Panc1 (cell line): Measurements from ENCODE around the gene IQSEC1. TPM values are rescaled to one million over a fixed set of nuclear protein-coding genes. Genes with fewer than 3 reads are reported as not detected.

ENCODE experiments used
- ATAC-seq: fragments of 200-7000 bp; cut with Tn5 transposase; 2 replicates; pipeline ENCODE4 v1.9.1; 2020; ENCODE audit warnings: mild to moderate bottlenecking, moderate library complexity
- BruUV-seq: library from RNA; stranded (reverse); fragments of 400-500 nt; replicated peaks from 2 replicates; lab custom pipeline; 2021; lab: Mats Ljungman, UMichigan
- CTCF ChIA-PET: fragments of 300-600 bp; sonication (Branson Sonifier 250); formaldehyde crosslinking; loops from one replicate; lab custom pipeline; 2022; ENCODE audit warnings: antibody characterized with exemption; lab: Charles Lee
- POLR2A ChIA-PET: fragments of 300-600 bp; sonication (Branson Sonifier 250); formaldehyde crosslinking; loops from one replicate; lab custom pipeline; 2022; ENCODE audit warnings: antibody characterized with exemption; lab: Charles Lee
- DNase-seq: peaks from one replicate; pipeline ENCODE4 v3.0.0-alpha.2; 2010; ENCODE audit warnings: low read depth, low spot score
- H3K27ac ChIP-seq: 2 replicates; pipeline ENCODE4 v1.5.1; 2011; ENCODE audit warnings: mild to moderate bottlenecking, low read length, inconsistent platforms
- H3K27me3 ChIP-seq: fragments of 200-500 bp; sonication (Bioruptor generic); 2 replicates; pipeline ENCODE4 v1.6.0; 2014; ENCODE audit warnings: low read length, inconsistent platforms; ENCODE audit not compliant: control insufficient read depth, insufficient read depth
- H3K36me3 ChIP-seq: fragments of 200-500 bp; sonication (Bioruptor generic); 2 replicates; pipeline ENCODE4 v1.5.1; 2014; ENCODE audit warnings: inconsistent platforms, mild to moderate bottlenecking, low read length, moderate library complexity; ENCODE audit not compliant: control insufficient read depth, insufficient read depth
- H3K4me1 ChIP-seq: 2 replicates; pipeline ENCODE4 v1.5.1; 2011; ENCODE audit warnings: inconsistent platforms, mild to moderate bottlenecking, low read length, moderate library complexity; ENCODE audit not compliant: control insufficient read depth, insufficient read depth
- H3K4me3 ChIP-seq, 2 experiments: 2 replicates each; pipeline ENCODE4 v1.5.1; 2011 to 2012; ENCODE audit warnings: low read depth in 2 of 2, low read length in 2 of 2, mild to moderate bottlenecking in 2 of 2, inconsistent platforms in 1 of 2, moderate library complexity in 1 of 2
- H3K9me3 ChIP-seq: fragments of 200-500 bp; sonication (Bioruptor generic); 2 replicates; pipeline ENCODE4 v1.5.1; 2014; ENCODE audit warnings: low read depth, mild to moderate bottlenecking, inconsistent platforms, low read length, moderate library complexity; ENCODE audit not compliant: control insufficient read depth, insufficient read depth
- POLR2AphosphoS5 ChIP-seq: IDR thresholded peaks from 2 replicates; pipeline ENCODE4 v1.6.1; 2012; ENCODE audit warnings: mild to moderate bottlenecking, low read depth, low read length, moderate library complexity
- REST ChIP-seq, 2 experiments: IDR thresholded peaks; 2 replicates each; pipeline ENCODE4 v1.6.1; 2011 to 2012; ENCODE audit warnings: low read depth in 2 of 2, control low read depth in 1 of 2, low read length in 1 of 2, mild to moderate bottlenecking in 1 of 2, moderate library complexity in 1 of 2; ENCODE audit not compliant: insufficient read depth in 1 of 2
- SIN3A ChIP-seq: IDR thresholded peaks from 2 replicates; pipeline ENCODE4 v1.6.1; 2012; ENCODE audit warnings: low read depth, mild to moderate bottlenecking, low read length, moderate library complexity, borderline replicate concordance; ENCODE audit not compliant: insufficient read depth
- TCF7L2 ChIP-seq: IDR thresholded peaks from 2 replicates; pipeline ENCODE4 v1.6.1; 2011; ENCODE audit warnings: mild to moderate bottlenecking, low read depth, low read length, inconsistent platforms
- in situ Hi-C: cut with HindIII; loops from 2 replicates; pipeline ENCODE4 v1.10.0; 2016; ENCODE audit warnings: low sequenced_read_pairs, low pct_unique_long_range_greater_than_20kb
- intact Hi-C: fragments of 100-400 bp; cut with micrococcal nuclease; formaldehyde crosslinking; loops from one replicate; pipeline ENCODE4 v1.10.0; 2022; ENCODE audit not compliant: unreplicated experiment
- total RNA-seq: library from RNA; stranded (reverse); gene quantifications from one replicate; pipeline ENCODE4 v1.2.1, GENCODE V29; 2021; ENCODE audit not compliant: unreplicated experiment
- TF ChIP-seq, protein P1 (sequence below): fragments of 450-650 bp; IDR thresholded peaks from 2 replicates; pipeline ENCODE4 v1.5.1; 2017; ENCODE audit warnings: mild to moderate bottlenecking

The IQSEC1 gene
- total RNA-seq, 1 experiment from 2014 or later, result 28.4 TPM

GRCh38 chr3:13121553-13122001 lies 48.3 kb upstream of the IQSEC1 start:
- Histone ChIP-seq H3K9me3 (no peaks in the 10 kb centered on the region), H3K27me3 (no peaks in the 10 kb centered on the region), H3K27ac (no peak overlapping the region), H3K4me3 (no peak overlapping the region), H3K4me1 (no peaks in the 10 kb centered on the region), H3K36me3 (no peaks in the 10 kb centered on the region)
- ChIA-PET POLR2A (no interaction called here), CTCF (no interaction called here)
- ATAC-seq, result no peak
- TF ChIP-seq POLR2AphosphoS5, result no peak
- no peak for TF ChIP-seq TCF7L2
- peak; percentile 73 to 85 for TF ChIP-seq REST (IDR thresholded peaks at IDR 0.05; ENCODE audit: insufficient read depth in 1 of 2, low read depth in 2 of 2, low read length in 1 of 2)
- no TSS peak for BruUV-seq
- intact Hi-C loops (no loop called here), in situ Hi-C loops (no loop called here)
- DNase-seq, result no peak

- DNase-seq, result no peak
- BruUV-seq, result no TSS peak
- no peaks in the 10 kb centered on the region for H3K9me3 ChIP-seq
- ChIA-PET POLR2A (no interaction called here), CTCF (no interaction called here)
- no peak for ATAC-seq
- intact Hi-C loops, result no loop called here
- in situ Hi-C loops, result no loop called here
- H3K27me3 ChIP-seq, result no peaks in the 10 kb centered on the region
- no peak overlapping the region for H3K4me3 ChIP-seq
- TF ChIP-seq TCF7L2 (no peak), REST (IDR thresholded peaks at IDR 0.05; ENCODE audit: insufficient read depth in 1 of 2, low read depth in 2 of 2, low read length in 1 of 2) (no peak), SIN3A (no peak), POLR2AphosphoS5 (no peak)
- TF ChIP-seq, protein P1, sequence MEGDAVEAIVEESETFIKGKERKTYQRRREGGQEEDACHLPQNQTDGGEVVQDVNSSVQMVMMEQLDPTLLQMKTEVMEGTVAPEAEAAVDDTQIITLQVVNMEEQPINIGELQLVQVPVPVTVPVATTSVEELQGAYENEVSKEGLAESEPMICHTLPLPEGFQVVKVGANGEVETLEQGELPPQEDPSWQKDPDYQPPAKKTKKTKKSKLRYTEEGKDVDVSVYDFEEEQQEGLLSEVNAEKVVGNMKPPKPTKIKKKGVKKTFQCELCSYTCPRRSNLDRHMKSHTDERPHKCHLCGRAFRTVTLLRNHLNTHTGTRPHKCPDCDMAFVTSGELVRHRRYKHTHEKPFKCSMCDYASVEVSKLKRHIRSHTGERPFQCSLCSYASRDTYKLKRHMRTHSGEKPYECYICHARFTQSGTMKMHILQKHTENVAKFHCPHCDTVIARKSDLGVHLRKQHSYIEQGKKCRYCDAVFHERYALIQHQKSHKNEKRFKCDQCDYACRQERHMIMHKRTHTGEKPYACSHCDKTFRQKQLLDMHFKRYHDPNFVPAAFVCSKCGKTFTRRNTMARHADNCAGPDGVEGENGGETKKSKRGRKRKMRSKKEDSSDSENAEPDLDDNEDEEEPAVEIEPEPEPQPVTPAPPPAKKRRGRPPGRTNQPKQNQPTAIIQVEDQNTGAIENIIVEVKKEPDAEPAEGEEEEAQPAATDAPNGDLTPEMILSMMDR, result no peak
- no peak overlapping the region for H3K27ac ChIP-seq
- H3K4me1 ChIP-seq, result no peaks in the 10 kb centered on the region
- no peaks in the 10 kb centered on the region for H3K36me3 ChIP-seq
These were observed 47.8 kb upstream of the IQSEC1 start for GRCh38 chr3:13120928-13121552.
